Esophagus muscularis mucosa (tissue), 3 donors: ENCODE measurements around the gene STRADB.

Experiments
- CTCF ChIP-seq, 3 experiments: fragments of 200-600 bp in 2 of 3; fragments of 450-650 bp in 1 of 3; sonication (generic) in 2 of 3; IDR thresholded peaks; one replicate each; pipeline ENCODE4 v1.5.1; 2017 to 2019; ENCODE audit warnings: antibody characterized with exemption in 3 of 3, mild to moderate bottlenecking in 2 of 3, moderate library complexity in 1 of 3
- POLR2A ChIP-seq: fragments of 450-650 bp; IDR thresholded peaks from one replicate; pipeline ENCODE4 v1.6.1; 2017; ENCODE audit warnings: antibody characterized with exemption, moderate library complexity, mild to moderate bottlenecking, low read depth
- POLR2AphosphoS5 ChIP-seq, 2 donors: sonication (generic); formaldehyde crosslinking; IDR thresholded peaks; one replicate each; pipeline ENCODE4 v1.6.1; 2017; ENCODE audit warnings: antibody characterized with exemption in 2 of 2

GRCh38 chr2:201464547-201464946 lies 13.0 kb downstream of the STRADB start:
- TF ChIP-seq POLR2A = no peak
- no peak for TF ChIP-seq CTCF (IDR thresholded peaks at IDR 0.05)
- TF ChIP-seq POLR2AphosphoS5 (IDR thresholded peaks at IDR 0.05) = no peak
